IPS-11a (cell line): ENCODE data around the gene NIPAL4.
"Not testable (repeated sequence)": the region's sequence is repeated elsewhere in the genome, so short reads cannot be mapped to it uniquely, and the experiment has no call there.

Experiments
- H3K4me3 ChIP-seq: one replicate; pipeline ENCODE4 v1.5.1; 2013; ENCODE audit warnings: low read depth, low read length, control low read depth

Gene NIPAL4

DNA sequence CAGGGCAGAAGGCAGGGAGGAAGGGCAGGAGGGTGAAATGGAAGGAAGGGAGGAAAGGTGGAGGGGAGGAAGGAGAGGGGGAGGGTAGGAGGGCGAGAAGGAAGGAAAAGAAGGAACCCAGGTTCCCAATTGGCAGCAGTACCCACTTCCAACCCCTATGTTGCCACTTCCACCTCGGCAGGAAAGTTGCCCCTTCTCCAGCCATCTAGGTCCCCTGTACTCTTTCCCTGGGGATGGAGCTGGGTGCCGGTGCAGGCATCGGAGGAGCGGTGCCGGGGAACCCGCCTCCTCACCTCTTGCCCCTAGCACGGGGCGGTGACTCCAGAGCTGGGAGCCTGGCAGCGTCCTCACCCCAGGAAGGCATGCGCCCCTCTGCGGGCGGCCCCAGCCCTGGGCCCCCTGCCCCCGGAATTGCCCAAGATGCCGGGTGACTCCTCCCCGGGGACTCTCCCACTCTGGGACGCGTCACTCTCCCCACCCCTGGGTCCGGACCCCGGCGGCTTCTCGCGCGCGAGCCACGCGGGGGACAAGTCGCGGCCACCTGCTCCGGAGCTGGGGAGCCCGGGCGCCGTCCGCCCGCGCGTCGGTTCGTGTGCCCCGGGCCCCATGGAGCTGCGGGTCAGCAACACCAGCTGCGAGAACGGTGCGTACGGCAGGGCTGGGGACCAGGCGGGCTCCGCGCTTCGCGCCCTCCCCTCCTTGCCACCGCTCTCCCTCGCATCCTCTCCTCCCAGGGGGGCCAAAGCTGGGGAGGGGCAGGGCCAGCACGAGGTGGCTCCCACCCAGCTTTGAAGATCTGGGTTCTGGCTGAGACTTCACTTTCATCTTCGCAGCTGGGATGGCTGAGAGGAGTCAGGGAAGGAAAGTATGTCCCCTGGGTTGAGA, at the start of gene NIPAL4:
Gene NIPAL4 (plus strand): TSS at position 499 of the 885 bp plus-strand sequence. CDS start 108 bp downstream, at position 607.
- H3K4me3 ChIP-seq = peak within 1 kb of the TSS; percentile 52

DNA sequence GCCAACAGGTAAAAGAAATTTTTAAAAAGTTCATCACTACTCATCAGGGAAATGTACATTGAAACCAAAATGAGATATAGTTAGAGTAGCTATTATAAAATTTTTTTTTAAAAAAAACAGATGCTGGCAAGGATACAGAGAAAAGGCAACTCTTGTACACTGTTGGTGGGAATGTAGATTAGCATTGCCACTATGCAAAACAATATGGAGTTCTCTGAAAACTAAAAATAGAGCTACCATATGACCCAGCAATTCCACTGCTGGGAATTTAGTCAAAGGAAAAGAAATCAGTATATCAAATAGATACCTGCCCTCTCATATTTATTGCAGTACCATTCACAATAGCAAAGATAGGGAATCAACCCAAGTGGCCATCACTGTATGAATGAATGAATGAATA, 44.2 kb upstream of the NIPAL4 start:
- H3K4me3 ChIP-seq = no peak overlapping the region

GRCh38 chr5:157419521-157419920, 40.5 kb upstream of the NIPAL4 start:
- not testable (repeated sequence) for H3K4me3 ChIP-seq

DNA sequence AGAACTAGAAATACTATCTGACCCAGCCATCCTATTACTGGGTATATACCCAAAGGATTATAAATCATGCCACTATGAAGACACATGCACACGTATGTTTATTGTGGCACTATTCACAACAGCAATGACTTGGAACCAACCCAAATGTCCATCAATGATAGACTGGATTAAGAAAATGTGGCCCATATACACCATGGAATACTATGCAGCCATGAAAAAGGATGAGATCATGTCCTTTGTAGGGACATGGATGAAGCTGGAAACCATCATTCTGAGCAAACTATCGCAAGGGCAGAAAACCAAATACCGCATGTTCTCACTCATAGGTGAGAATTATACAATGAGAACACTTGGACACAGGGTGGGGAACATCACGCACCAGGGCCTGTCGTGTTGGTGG, 30.1 kb upstream of the NIPAL4 start:
- H3K4me3 ChIP-seq = not testable (repeated sequence)

DNA sequence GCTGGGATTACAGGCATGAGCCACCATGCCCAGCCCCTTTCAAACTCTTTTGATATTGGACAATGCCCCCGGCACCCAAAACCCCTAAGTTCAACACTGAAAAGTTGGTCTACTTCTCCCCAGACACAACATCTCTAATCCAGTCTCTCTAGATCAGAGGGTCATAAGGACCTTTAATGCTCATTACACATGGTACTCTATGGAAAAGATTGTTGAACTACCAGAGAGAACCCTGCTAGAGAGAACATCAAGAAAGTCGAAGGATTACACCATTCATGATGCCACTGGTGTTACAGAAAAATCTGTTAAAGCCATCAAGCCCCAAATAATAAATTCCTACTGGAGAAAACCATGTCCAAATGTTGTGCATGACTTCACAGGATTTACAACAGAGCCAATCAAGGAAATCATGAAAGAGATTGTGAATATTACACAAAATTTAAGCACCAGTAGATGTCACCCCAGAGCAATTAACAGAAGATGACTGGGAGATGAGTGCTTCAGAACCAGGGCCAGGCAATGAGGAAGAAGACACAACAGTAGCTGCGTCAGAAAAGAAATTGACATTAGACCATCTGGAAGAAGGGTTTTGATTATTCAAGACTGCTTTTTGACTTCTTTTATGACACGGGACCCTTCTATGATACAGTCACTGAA, 28.3 kb upstream of the NIPAL4 start:
- no peak overlapping the region for H3K4me3 ChIP-seq

- H3K4me3 ChIP-seq = no peak overlapping the region
These were observed 25.9 kb upstream of the NIPAL4 start for GRCh38 chr5:157434096-157434495.

- no peak overlapping the region for H3K4me3 ChIP-seq
These were observed 16.9 kb upstream of the NIPAL4 start for GRCh38 chr5:157443041-157443549.

- H3K4me3 ChIP-seq = no peak overlapping the region
These were observed 15.8 kb upstream of the NIPAL4 start for GRCh38 chr5:157444224-157444623.

DNA sequence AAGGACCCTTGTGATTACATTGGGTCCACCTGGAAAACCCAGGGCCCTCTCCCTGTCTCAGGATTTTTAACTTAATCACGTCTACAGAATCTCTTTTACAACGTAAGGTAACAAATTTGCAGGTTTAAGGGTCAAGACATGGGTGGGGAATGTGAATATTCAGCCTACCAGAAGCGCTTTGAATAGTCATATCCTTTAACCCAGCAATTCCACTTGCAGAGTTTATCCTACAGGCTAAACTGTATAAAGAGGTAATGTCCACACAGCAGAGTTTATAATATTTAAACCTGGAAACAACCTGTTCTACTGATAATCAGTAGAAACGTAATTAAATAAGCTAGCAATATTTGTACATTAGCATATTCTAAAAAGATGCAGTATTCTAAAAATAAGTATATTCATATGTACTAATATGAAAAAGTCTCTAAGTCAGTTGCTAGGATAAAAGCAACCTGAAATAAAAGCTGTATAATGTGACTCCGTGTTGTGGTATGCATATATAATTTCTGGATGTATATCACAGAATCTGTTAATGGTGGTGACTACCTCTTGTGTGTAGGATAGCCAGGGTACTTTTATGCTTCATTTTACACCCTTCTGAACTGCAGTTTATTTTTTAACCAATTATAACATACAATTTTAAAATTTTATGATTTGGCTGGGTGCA, 14.1 kb upstream of the NIPAL4 start:
- no peak overlapping the region for H3K4me3 ChIP-seq

DNA sequence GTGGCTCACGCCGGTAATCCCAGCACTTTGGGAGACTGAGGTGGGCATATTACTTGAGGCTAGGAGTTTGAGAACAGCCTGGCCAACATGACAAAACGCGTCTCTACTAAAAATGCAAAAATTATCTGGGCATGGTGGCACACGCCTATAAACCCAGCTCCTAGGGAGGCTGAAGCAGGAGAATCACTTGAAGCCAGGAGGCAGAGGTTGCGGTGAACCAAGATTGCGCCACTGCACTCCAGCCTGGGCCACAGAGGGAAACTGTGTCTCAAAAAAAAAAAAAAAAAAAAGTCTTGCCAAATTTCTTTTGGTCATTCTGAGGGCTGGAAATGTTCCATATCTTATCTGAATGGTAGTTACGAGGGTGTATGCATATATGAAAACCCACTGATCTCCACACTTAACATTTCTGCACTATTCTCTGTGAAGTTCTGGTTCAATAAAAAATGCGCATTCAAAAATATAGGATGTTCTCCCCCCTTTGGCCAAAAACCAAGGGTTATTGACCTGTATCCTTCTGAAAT, 13.5 kb upstream of the NIPAL4 start:
- no peak overlapping the region for H3K4me3 ChIP-seq

- no peak overlapping the region for H3K4me3 ChIP-seq
These were observed 12.8 kb upstream of the NIPAL4 start for GRCh38 chr5:157447201-157447637.

GRCh38 chr5:157449011-157449723, 10.8 kb upstream of the NIPAL4 start:
- no peak overlapping the region for H3K4me3 ChIP-seq

GRCh38 chr5:157450024-157450423, 10.0 kb upstream of the NIPAL4 start:
- H3K4me3 ChIP-seq = no peak overlapping the region

GRCh38 chr5:157451806-157452205, 8.2 kb upstream of the NIPAL4 start:
- no peak overlapping the region for H3K4me3 ChIP-seq

DNA sequence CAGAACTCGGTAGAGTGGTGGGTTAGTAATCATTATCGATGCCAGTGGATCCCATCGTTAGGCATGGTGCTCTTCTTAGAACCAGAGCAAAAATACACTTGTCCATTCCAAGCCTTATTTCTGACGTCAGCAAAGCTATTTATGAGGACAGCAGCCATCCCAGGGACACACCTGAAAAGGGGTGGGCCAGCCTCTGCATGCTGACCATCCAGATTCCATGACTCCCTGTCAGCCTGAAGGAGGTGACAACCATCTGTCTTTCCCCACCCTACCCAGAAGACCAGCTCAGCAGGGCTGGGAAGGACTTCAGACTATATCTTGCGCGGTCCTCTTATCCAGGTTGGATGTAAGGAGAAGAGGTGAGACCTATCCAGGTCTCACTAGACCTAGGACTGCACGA, 5.7 kb upstream of the NIPAL4 start:
- H3K4me3 ChIP-seq = no peak overlapping the region

GRCh38 chr5:157455057-157455456, 5.0 kb upstream of the NIPAL4 start:
- no peak overlapping the region for H3K4me3 ChIP-seq

- no peak overlapping the region for H3K4me3 ChIP-seq
These were observed 3.7 kb upstream of the NIPAL4 start for GRCh38 chr5:157456301-157456700.

DNA sequence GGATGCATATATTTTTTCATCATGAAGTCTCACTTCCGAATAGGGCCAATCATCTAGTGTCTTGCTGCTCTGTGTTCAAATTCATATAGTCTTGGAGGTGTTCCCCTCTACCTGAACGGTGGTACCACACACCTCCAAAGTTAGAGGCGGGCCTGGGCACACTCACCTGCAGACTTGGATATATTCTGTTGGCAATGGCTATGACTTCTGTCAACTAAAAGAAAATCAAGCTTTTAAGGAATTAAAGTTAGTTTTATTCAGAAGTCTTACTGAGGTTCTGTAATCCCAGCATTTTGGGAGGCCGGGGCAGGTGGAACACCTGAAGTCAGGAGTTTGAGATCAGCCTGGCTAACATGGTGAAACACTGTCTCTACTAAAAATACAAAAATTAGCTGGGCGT, 2.6 kb upstream of the NIPAL4 start:
- H3K4me3 ChIP-seq = no peak overlapping the region

GRCh38 chr5:157458835-157459234, 1.2 kb upstream of the NIPAL4 start:
- no peak overlapping the region for H3K4me3 ChIP-seq

DNA sequence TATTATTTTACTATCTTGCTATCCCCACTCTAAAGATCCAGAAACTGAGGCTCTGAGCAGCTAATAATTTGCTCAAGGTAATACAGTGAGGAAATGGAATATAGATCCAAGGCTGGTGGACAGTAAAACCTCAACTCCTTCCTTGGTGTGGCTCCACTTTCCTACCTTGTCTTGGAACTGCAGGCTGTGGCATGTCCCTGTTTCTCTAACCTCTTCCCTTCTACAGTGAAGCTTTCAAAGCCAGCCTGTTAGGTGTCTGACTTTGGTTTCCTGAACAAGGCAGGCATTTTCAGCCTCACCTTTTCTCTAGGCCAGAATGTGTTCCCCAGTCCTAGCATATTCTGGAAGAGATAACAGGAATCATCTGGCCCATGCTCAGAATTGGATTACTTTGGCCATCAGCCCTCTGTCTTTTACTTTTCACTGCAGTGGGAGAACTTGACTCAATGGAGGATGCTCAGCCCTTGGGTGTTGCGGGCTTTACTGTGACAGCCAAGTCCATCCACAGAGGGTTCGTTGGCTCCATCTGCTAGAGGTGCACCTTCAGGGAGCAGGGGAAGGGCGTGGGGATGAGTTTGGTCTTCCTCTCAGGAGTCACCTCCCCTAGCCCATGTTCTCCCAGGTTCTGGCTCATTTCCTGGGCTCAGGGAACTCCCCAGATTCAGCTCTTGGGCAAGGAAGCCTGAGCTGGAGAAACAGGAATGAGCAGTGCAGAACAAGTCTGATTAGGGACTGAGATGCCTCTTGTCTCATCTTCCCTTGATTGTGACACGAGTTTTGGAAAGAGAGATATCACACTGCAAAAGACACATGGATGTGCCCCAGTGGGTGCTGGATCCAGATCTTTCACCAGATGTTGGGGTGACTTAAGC, 1.1 kb downstream of the NIPAL4 start:
- no peak overlapping the region for H3K4me3 ChIP-seq
